DMS114 treated with DMSO at 0.1 percent for 48 hours (cell line): ENCODE data around the gene ZFYVE9.

Experiments
- DNase-seq: peaks from one replicate; lab custom pipeline; 2025; ENCODE audit not compliant: unreplicated experiment; lab: John Stamatoyannopoulos, UW

The ZFYVE9 gene

GRCh38 chr1:52325786-52326185, 183.9 kb downstream of the ZFYVE9 start:
- no peak for DNase-seq

DNA sequence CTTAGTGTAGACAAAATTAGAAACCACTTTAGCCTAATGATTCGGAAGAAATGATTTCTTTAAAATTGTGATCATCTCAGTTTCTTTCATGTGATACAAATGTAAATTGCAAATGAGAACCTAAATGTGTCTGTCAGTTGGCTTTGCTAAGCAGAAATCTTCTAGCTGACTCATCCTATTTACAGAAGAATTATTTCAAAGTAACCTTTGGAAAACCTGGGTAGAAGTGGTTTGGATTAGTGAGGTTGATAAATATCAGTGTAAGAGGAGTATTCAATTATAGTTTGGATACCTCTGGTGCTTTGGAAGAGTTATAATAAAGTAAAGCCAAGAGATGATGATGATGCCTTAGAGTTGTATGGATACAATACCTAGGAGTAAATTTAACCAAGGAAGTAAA, 186.7 kb downstream of the ZFYVE9 start:
- DNase-seq = no peak

DNA sequence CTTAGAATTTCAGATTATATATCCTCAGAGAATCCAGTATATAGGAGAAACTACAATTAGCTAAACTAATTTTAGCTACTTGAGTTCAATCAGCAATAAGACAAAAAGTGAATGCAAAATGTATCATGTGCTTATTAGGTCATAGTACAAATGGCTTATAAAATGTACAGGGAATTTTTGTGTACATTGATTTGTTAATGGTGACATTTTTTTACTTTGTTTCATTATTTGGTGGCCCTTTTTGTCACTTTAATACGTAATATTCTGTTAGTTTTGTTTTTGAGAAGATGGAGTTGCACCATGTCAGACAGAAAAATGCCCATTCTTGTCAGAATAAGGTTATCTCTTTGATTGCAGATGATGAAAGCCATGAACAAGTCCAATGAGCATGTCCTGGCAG, 190.5 kb downstream of the ZFYVE9 start:
- no peak for DNase-seq

- no peak for DNase-seq
Measured at GRCh38 chr1:52334906-52335528, 193.1 kb downstream of the ZFYVE9 start.

- DNase-seq = no peak
Measured at GRCh38 chr1:52337439-52337838, 195.6 kb downstream of the ZFYVE9 start.

GRCh38 chr1:52341655-52342260, 199.9 kb downstream of the ZFYVE9 start:
- no peak for DNase-seq

GRCh38 chr1:52343979-52344378, 202.1 kb downstream of the ZFYVE9 start:
- DNase-seq = no peak

DNA sequence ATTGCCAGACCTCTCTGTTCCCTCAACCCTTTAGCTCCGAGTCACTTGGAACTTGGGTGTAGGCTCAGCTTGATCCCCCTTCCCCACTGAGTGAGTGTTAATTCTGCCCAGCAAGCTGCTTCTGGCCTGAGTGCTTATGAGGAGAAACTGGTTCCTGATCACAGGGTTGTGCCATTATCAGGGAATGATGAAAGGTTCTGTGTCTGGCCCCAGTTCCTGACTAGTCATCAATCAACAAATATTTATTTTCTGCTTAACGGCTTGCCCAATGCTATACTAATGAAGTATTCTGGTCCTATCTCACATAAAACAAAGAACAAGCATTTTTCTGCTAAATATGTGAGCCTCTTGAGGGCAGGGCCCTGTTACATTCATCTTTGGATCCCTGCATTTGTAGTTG, 203.4 kb downstream of the ZFYVE9 start:
- no peak for DNase-seq

GRCh38 chr1:52346653-52347052, 204.8 kb downstream of the ZFYVE9 start:
- no peak for DNase-seq

GRCh38 chr1:52348704-52349300, 206.9 kb downstream of the ZFYVE9 start:
- DNase-seq = peak; percentile 31

DNA sequence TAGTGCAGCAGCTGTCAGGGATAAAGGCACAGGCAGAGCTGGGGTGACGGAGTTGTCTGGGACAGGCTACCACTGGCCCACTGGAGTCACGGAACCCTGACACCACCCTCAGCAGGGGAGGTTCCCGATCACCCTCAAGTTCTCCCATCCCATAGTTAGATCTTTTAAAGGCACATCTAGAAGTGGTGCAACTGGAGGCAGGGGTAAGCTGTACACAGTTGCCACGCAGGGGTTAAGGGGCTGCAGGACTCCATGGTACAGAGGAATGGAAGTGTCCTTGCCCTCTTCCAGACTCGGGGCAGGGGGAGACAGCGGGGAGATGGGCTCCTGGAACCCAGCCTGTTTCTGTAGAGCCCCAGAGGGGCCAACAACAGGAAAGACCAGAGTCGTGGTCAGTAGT, 210.8 kb downstream of the ZFYVE9 start:
- DNase-seq = no peak

DNA sequence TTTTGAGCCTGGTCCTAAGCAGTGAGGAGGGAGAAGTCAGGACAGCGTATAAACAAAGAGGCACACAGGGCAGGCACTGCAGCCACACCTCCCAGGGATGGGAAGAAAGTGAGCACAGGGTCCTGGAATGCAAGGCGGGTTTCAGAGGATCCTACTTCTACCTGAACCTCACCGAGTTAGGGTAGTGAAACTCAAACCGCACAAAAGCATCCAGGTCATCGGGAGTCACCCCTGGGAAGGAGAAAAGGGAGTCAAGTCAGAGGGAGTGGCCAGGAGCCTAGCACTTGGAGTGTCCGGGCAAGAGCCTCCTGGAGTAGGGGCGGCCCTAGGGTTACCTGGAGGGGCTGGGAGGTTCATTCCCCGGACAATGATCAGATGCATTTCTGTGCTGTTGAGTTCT, 213.5 kb downstream of the ZFYVE9 start:
- no peak for DNase-seq

DNA sequence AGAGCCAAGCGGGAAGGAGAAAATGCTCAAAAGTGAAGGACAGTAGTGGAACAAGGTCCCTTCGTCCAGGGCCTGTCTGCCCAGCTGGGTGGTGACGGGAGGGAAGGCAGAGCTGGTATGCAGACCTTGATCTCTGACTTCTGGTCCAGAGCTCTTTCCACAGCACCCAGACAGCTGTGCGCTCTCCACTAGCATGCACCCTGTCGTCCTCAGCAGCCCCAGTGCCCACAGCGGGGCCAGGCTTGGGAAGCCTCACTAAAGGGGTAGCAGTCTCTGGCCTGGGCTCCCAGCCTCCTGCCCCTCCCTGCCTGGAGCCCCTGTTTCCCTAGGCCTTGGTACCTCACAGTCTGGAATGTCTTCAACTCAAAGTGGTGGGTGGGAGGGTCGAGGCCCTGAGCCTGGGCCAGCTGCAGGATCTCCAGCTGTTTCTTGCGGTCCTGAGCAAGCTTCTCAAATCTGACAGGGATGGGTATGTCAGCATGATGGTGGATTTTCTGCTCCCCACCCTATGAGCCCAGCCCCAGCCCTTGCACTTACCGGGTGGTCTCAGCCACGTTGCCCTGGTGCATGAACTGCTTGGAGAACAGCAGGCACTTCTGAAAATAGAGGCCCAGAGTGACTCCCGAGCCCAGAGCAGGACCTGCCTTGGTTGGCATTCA, 214.1 kb downstream of the ZFYVE9 start:
- DNase-seq = no peak

DNA sequence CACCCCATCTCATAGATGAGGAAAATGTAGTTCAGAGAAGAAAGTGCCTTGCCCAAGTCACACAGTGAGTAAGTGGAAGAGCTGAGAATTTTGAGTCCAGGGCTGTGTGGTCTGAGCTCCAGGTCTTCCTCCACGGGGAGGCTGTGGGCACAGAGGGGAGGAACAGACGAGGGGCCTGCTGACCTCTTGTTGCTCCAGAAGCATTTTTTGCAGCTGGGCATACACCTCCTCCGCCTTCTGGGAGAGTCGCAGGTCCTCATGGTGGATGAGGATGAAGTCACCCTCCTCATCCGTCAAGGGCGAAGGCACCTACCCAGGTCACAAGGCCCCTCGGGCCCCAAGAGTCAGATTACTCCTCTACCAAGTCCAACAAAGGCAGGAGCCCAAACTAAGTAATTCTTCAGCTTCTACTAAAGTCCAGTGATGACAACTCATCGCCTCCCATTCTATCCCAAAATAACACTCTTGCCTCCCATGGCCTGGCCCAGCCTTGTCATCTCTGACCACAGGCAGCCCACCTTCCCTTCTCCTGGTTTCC, 215.0 kb downstream of the ZFYVE9 start:
- no peak for DNase-seq

- DNase-seq = no peak
Measured at GRCh38 chr1:52357397-52357796, 215.5 kb downstream of the ZFYVE9 start.

GRCh38 chr1:52358851-52359497, 217.1 kb downstream of the ZFYVE9 start:
- DNase-seq = no peak

DNA sequence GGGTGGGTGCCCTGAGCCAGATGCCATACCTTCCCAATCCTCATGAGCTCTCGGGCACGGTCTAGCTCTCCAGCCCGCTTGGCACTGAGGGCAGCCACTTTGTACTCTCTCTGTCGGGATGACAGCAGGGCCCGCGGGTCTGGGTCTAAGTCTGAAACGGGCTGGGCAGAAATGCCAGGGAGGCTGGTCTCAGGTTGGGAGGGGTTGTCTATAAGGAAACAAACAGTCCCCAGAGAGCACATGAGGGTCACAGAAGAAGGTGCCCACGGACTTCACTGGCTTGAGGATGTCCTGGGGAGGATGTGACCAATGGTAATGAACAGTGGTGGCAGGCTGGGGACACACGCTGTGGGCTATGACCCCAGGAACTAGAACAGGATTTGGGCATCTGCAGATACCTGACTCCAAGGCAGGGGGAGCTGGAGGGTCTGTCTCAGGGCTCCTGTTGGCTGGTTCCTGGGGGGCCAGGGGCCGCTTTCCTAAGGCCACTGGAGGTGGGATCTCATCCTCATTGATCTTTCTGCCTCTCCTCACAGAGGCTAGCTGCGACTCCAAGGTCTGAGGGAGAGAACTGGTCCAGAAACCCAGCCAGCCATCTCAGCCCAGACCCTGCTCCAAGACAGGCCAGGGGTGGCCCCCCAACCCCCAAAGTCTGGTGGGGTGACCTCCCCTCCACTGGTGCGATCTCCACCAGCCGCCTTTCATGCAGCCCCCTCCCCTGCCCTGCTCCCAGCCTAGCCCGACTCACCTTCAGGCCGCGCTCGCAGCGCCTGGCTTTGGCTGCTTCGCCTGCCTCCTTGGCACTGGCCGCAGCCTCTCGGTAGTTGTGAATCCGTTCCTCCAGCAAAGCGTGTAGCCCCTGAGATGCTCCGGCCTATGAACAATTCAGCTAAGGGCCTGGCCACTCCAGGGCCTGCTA, 218.0 kb downstream of the ZFYVE9 start:
- no peak for DNase-seq

- DNase-seq = no peak
Measured at GRCh38 chr1:52360595-52360968, 218.7 kb downstream of the ZFYVE9 start.

DNA sequence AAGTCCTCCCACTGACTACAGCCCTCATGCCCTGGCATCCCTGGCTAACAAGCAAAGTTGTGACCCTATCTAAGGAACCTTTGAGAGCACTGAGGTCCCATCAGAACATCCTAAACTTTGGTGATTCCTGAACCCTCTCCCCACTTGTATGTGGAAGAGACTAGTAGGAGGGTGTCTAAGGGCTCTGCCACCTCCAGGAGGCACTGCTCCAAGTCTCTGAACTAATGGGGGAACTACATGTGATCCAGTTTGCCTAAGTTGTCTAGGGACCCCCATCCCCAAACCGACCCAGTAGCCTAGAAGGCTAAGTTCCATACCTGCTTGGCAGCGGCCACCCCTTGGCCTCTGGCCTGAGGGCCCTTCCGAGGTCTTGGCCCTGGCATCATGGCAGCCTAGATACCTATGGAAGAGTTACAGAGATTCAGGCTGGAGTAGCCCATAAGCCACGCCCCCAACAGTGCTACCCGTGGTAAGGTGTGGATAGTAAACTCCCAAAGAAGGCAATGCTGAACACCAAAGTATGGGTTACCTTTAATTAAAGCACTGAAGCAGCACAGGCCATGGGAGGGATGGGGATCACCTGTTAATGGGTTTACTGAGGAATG, 222.4 kb downstream of the ZFYVE9 start:
- DNase-seq = no peak
